Neural crest cell (in vitro differentiated cells): ENCODE measurements around the gene DUSP8. TPM values are rescaled to one million over a fixed set of nuclear protein-coding genes. Genes with fewer than 3 reads are reported as not detected.

Experiments
- DNase-seq: peaks from one replicate; pipeline ENCODE4 v3.0.0; 2021; ENCODE audit warnings: low read depth, mixed read lengths, low spot score
- H3K27ac Mint-ChIP-seq: one replicate; pipeline ENCODE4 v1.8.0; 2021; ENCODE audit warnings: mild to moderate bottlenecking, mixed read lengths; ENCODE audit not compliant: unreplicated experiment
- H3K27me3 Mint-ChIP-seq: 2 replicates; pipeline ENCODE4 v1.8.0; 2021; ENCODE audit warnings: low read depth, mild to moderate bottlenecking, mixed read lengths
- H3K36me3 Mint-ChIP-seq: 2 replicates; pipeline ENCODE4 v1.8.0; 2021; ENCODE audit warnings: low read depth, mild to moderate bottlenecking, mixed read lengths
- H3K4me1 Mint-ChIP-seq: 2 replicates; pipeline ENCODE4 v1.8.0; 2021; ENCODE audit warnings: mixed read lengths
- H3K4me3 Mint-ChIP-seq: one replicate; pipeline ENCODE4 v1.8.0; 2021; ENCODE audit warnings: mild to moderate bottlenecking, mixed read lengths
- H3K9me3 Mint-ChIP-seq: 2 replicates; pipeline ENCODE4 v1.8.0; 2021; ENCODE audit warnings: mixed read lengths
- CTCF ChIP-seq: fragments of 200-600 bp; sonication (generic); conservative IDR thresholded peaks from 2 replicates; pipeline ENCODE4 v1.5.0; 2021; ENCODE audit warnings: antibody characterized with exemption, mild to moderate bottlenecking
- total RNA-seq: library from RNA; stranded (reverse); gene quantifications from 2 replicates; pipeline ENCODE4 v1.2.1, GENCODE V29; 2021

Gene DUSP8
- total RNA-seq, 1 donor from 2014 or later: 10.1 TPM

- Mint-ChIP-seq H3K4me3 (peak overlapping the region; percentile 16), H3K9me3 (no peaks in the 10 kb centered on the region), H3K36me3 (no peaks in the 10 kb centered on the region), H3K27ac (no peak overlapping the region), H3K4me1 (peaks cover 5% of the 10 kb centered on the region), H3K27me3 (peaks cover 62% of the 10 kb centered on the region)
- no peak for DNase-seq
- no peak for TF ChIP-seq CTCF
These were observed 22.4 kb downstream of the DUSP8 start for GRCh38 chr11:1549338-1550330.

GRCh38 chr11:1548221-1549070 lies 23.6 kb downstream of the DUSP8 start:
- no peak for TF ChIP-seq CTCF
- H3K9me3 Mint-ChIP-seq: no peaks in the 10 kb centered on the region
- H3K27me3 Mint-ChIP-seq: peaks cover 63% of the 10 kb centered on the region
- H3K27ac Mint-ChIP-seq: no peak overlapping the region
- peak overlapping the region; percentile 34 for H3K4me3 Mint-ChIP-seq
- H3K36me3 Mint-ChIP-seq: no peaks in the 10 kb centered on the region
- DNase-seq: no peak
- H3K4me1 Mint-ChIP-seq: peaks cover 5% of the 10 kb centered on the region

DNA sequence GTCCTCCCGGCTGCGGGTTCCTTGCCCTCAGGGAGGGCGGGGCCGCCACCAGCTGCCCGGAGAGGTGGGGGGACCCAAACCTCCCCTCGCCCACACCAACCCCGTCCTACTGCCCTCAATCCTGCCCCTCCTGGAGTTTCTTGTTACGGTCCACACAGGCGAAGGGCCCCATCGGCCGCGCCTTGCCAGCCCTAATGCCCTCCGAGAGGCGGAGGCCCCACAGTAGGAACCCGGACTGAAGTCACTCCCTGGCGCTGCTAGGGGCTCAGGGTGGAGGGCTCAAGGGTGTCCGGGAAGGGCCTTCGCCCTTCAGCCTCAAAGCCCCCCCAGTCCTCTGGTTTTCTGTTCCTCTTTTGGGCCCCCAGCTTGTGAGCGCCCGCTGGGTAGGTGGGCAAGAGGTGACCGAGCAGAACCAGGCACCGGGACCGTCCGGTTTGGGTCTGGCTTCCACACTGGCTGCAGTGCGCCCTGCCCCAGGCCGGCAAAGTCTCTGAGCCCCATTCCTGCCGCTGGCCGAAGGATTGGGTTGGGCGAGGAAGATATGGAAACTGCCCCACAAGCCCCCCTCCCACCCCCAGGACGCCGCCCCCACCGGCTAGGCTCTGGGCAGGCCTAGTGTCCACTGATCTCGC lies 24.5 kb downstream of the DUSP8 start:
- peaks cover 60% of the 10 kb centered on the region for H3K27me3 Mint-ChIP-seq
- no peaks in the 10 kb centered on the region for H3K9me3 Mint-ChIP-seq
- H3K27ac Mint-ChIP-seq: no peak overlapping the region
- H3K36me3 Mint-ChIP-seq: no peaks in the 10 kb centered on the region
- DNase-seq: no peak
- no peak for TF ChIP-seq CTCF
- no peak overlapping the region for H3K4me3 Mint-ChIP-seq
- peaks cover 5% of the 10 kb centered on the region for H3K4me1 Mint-ChIP-seq

GRCh38 chr11:1546536-1547466 lies 25.3 kb downstream of the DUSP8 start:
- peaks cover 59% of the 10 kb centered on the region for H3K27me3 Mint-ChIP-seq
- H3K27ac Mint-ChIP-seq: no peak overlapping the region
- peaks cover 5% of the 10 kb centered on the region for H3K4me1 Mint-ChIP-seq
- no peak overlapping the region for H3K4me3 Mint-ChIP-seq
- peak; percentile 46 for DNase-seq
- H3K9me3 Mint-ChIP-seq: no peaks in the 10 kb centered on the region
- H3K36me3 Mint-ChIP-seq: no peaks in the 10 kb centered on the region
- peak; percentile 79 for TF ChIP-seq CTCF
